HEK293 (cell line): ENCODE data around the gene REEP6.

ENCODE experiments used
- GLI4 ChIP-seq: fragments of 450-650 bp; formaldehyde crosslinking; IDR thresholded peaks from 2 replicates; pipeline ENCODE4 v1.5.1; 2016; ENCODE audit warnings: missing biosample characterization, missing genetic modification characterization
- GLIS2 ChIP-seq: fragments of 450-650 bp; formaldehyde crosslinking; IDR thresholded peaks from 2 replicates; pipeline ENCODE4 v1.5.1; 2016; ENCODE audit warnings: missing biosample characterization, missing genetic modification characterization
- KLF1 ChIP-seq: fragments of 450-650 bp; formaldehyde crosslinking; IDR thresholded peaks from 2 replicates; pipeline ENCODE4 v1.5.1; 2016; ENCODE audit warnings: missing biosample characterization, missing genetic modification characterization
- KLF7 ChIP-seq: fragments of 450-650 bp; formaldehyde crosslinking; IDR thresholded peaks from 2 replicates; pipeline ENCODE4 v1.5.1; 2016; ENCODE audit warnings: missing biosample characterization, missing genetic modification characterization, borderline replicate concordance
- OVOL3 ChIP-seq: fragments of 450-650 bp; formaldehyde crosslinking; IDR thresholded peaks from 2 replicates; pipeline ENCODE4 v1.5.1; 2016; ENCODE audit warnings: missing biosample characterization, missing genetic modification characterization
- TCF7L2 ChIP-seq: IDR thresholded peaks from 2 replicates; pipeline ENCODE4 v1.6.1; 2011; ENCODE audit warnings: low read depth, mild to moderate bottlenecking, inconsistent platforms, low read length, moderate library complexity, borderline replicate concordance
- YY2 ChIP-seq: fragments of 450-650 bp; formaldehyde crosslinking; IDR thresholded peaks from 2 replicates; pipeline ENCODE4 v1.5.1; 2016; ENCODE audit warnings: missing biosample characterization, missing genetic modification characterization
- ZFP3 ChIP-seq: fragments of 450-650 bp; formaldehyde crosslinking; IDR thresholded peaks from 2 replicates; pipeline ENCODE4 v1.5.1; 2016; ENCODE audit warnings: low read depth, missing biosample characterization, missing genetic modification characterization
- ZFP41 ChIP-seq: fragments of 450-650 bp; formaldehyde crosslinking; IDR thresholded peaks from 2 replicates; pipeline ENCODE4 v1.5.1; 2016; ENCODE audit warnings: missing biosample characterization, missing genetic modification characterization, borderline replicate concordance
- ZNF155 ChIP-seq: fragments of 450-650 bp; formaldehyde crosslinking; IDR thresholded peaks from 2 replicates; pipeline ENCODE4 v1.5.1; 2016; ENCODE audit warnings: missing biosample characterization, missing genetic modification characterization
- ZNF157 ChIP-seq: fragments of 450-650 bp; formaldehyde crosslinking; IDR thresholded peaks from 2 replicates; pipeline ENCODE4 v1.5.1; 2016; ENCODE audit warnings: missing biosample characterization, missing genetic modification characterization
- ZNF266 ChIP-seq: fragments of 450-650 bp; formaldehyde crosslinking; IDR thresholded peaks from 2 replicates; pipeline ENCODE4 v1.5.1; 2016; ENCODE audit warnings: missing biosample characterization, missing genetic modification characterization, low read depth
- ZNF37A ChIP-seq: fragments of 450-650 bp; IDR thresholded peaks from 2 replicates; pipeline ENCODE4 v1.5.1; 2018; ENCODE audit warnings: missing biosample characterization, missing genetic modification characterization
- ZNF416 ChIP-seq: fragments of 450-650 bp; formaldehyde crosslinking; IDR thresholded peaks from 2 replicates; pipeline ENCODE4 v1.5.1; 2016; ENCODE audit warnings: missing biosample characterization, missing genetic modification characterization
- ZNF544 ChIP-seq: fragments of 450-650 bp; formaldehyde crosslinking; IDR thresholded peaks from 2 replicates; pipeline ENCODE4 v1.5.0; 2017; ENCODE audit warnings: missing biosample characterization, missing genetic modification characterization
- ZNF571 ChIP-seq: fragments of 450-650 bp; formaldehyde crosslinking; IDR thresholded peaks from 2 replicates; pipeline ENCODE4 v1.5.0; 2017; ENCODE audit warnings: missing biosample characterization, missing genetic modification characterization
- ZNF610 ChIP-seq: fragments of 450-650 bp; formaldehyde crosslinking; IDR thresholded peaks from 2 replicates; pipeline ENCODE4 v1.5.1; 2016; ENCODE audit warnings: missing biosample characterization, missing genetic modification characterization, borderline replicate concordance
- ZNF624 ChIP-seq: fragments of 450-650 bp; formaldehyde crosslinking; IDR thresholded peaks from 2 replicates; pipeline ENCODE4 v1.5.1; 2017; ENCODE audit warnings: missing biosample characterization, missing genetic modification characterization
- ZNF629 ChIP-seq: fragments of 450-650 bp; formaldehyde crosslinking; IDR thresholded peaks from 2 replicates; pipeline ENCODE4 v1.5.1; 2017; ENCODE audit warnings: missing biosample characterization, missing genetic modification characterization
- ZNF658 ChIP-seq: fragments of 450-650 bp; formaldehyde crosslinking; IDR thresholded peaks from 2 replicates; pipeline ENCODE4; 2016; ENCODE audit warnings: missing biosample characterization, missing genetic modification characterization
- ZNF837 ChIP-seq: fragments of 450-650 bp; formaldehyde crosslinking; IDR thresholded peaks from 2 replicates; pipeline ENCODE4 v1.5.1; 2016; ENCODE audit warnings: missing biosample characterization, missing genetic modification characterization
- TF ChIP-seq, protein P1 (sequence below): fragments of 450-650 bp; formaldehyde crosslinking; IDR thresholded peaks from 2 replicates; pipeline ENCODE4 v1.5.1; 2016; ENCODE audit warnings: missing biosample characterization, missing genetic modification characterization, borderline replicate concordance
- TF ChIP-seq, protein P2 (sequence below): fragments of 450-650 bp; formaldehyde crosslinking; IDR thresholded peaks from 2 replicates; pipeline ENCODE4 v1.5.1; 2017; ENCODE audit warnings: missing biosample characterization, missing genetic modification characterization
- TF ChIP-seq, protein P3 (sequence below): fragments of 450-650 bp; formaldehyde crosslinking; IDR thresholded peaks from 2 replicates; pipeline ENCODE4 v1.5.1; 2016; ENCODE audit warnings: missing biosample characterization, missing genetic modification characterization
- TF ChIP-seq, protein P4 (sequence below): fragments of 450-650 bp; formaldehyde crosslinking; IDR thresholded peaks from 2 replicates; pipeline ENCODE4 v1.5.1; 2016; ENCODE audit warnings: missing biosample characterization, missing genetic modification characterization
- TF ChIP-seq, protein P5 (sequence below): fragments of 450-650 bp; formaldehyde crosslinking; IDR thresholded peaks from 2 replicates; pipeline ENCODE4 v1.5.1; 2017; ENCODE audit warnings: missing biosample characterization, missing genetic modification characterization
- TF ChIP-seq, protein P6 (sequence below): fragments of 450-650 bp; formaldehyde crosslinking; IDR thresholded peaks from 2 replicates; pipeline ENCODE4 v1.5.1; 2016; ENCODE audit warnings: missing biosample characterization, missing genetic modification characterization
- TF ChIP-seq, protein P7 (sequence below): fragments of 450-650 bp; formaldehyde crosslinking; IDR thresholded peaks from 2 replicates; pipeline ENCODE4 v1.5.1; 2016; ENCODE audit warnings: missing biosample characterization, missing genetic modification characterization

Gene REEP6

DNA sequence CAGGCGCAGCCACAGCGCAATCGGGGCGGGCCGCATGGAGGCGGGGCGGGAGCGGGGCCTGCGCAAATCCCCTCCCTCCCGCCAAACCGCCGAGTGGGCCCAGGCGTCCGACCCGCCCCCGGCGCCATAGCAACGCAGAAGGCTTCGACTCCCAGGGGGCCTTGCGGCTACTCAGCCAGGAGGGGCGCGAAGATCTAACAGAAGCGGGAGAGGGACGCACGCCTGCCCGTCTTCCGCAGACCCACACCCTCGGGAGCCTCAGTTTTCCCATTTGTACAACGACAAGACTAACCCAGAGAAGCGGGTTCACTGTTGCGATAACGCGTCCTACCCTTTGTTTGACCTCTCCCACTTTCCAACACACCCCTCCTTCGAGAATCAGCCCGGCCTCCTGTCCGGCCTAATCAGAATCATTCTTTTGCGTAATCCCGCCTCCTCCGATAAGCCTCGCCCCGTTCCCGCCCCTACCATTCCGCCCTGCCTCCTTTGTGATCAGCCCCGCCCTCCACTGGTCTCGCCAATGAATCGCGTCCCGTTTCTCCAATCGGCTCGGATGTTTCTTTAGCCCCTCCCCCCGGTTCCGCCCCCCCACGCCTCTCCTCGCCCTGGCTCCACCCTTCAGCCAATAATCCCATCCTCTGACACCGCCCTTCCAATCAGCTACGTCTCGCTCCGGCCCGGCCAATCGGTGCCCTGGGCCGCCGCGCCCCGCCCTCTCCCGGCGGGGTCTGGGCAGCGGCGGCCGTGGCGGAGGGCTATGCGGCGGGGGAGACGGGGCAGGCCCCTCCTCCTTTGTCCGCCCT is 469 bp upstream of the REEP6 start, which contains the start of gene PCSK4 (continued):
- TF ChIP-seq, protein P1, sequence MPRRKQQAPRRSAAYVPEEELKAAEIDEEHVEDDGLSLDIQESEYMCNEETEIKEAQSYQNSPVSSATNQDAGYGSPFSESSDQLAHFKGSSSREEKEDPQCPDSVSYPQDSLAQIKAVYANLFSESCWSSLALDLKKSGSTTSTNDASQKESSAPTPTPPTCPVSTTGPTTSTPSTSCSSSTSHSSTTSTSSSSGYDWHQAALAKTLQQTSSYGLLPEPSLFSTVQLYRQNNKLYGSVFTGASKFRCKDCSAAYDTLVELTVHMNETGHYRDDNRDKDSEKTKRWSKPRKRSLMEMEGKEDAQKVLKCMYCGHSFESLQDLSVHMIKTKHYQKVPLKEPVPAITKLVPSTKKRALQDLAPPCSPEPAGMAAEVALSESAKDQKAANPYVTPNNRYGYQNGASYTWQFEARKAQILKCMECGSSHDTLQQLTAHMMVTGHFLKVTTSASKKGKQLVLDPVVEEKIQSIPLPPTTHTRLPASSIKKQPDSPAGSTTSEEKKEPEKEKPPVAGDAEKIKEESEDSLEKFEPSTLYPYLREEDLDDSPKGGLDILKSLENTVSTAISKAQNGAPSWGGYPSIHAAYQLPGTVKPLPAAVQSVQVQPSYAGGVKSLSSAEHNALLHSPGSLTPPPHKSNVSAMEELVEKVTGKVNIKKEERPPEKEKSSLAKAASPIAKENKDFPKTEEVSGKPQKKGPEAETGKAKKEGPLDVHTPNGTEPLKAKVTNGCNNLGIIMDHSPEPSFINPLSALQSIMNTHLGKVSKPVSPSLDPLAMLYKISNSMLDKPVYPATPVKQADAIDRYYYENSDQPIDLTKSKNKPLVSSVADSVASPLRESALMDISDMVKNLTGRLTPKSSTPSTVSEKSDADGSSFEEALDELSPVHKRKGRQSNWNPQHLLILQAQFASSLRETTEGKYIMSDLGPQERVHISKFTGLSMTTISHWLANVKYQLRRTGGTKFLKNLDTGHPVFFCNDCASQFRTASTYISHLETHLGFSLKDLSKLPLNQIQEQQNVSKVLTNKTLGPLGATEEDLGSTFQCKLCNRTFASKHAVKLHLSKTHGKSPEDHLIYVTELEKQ (tag by site-specific recombination), result no peak
- TF ChIP-seq TCF7L2, result no peak
- TF ChIP-seq, protein P2, sequence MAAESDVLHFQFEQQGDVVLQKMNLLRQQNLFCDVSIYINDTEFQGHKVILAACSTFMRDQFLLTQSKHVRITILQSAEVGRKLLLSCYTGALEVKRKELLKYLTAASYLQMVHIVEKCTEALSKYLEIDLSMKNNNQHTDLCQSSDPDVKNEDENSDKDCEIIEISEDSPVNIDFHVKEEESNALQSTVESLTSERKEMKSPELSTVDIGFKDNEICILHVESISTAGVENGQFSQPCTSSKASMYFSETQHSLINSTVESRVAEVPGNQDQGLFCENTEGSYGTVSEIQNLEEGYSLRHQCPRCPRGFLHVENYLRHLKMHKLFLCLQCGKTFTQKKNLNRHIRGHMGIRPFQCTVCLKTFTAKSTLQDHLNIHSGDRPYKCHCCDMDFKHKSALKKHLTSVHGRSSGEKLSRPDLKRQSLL (tag by site-specific recombination), result no peak
- TF ChIP-seq ZNF610, result 0 out of 2 replicates have a peak, but pooled peaks have one; percentile 43
- TF ChIP-seq, protein P3, sequence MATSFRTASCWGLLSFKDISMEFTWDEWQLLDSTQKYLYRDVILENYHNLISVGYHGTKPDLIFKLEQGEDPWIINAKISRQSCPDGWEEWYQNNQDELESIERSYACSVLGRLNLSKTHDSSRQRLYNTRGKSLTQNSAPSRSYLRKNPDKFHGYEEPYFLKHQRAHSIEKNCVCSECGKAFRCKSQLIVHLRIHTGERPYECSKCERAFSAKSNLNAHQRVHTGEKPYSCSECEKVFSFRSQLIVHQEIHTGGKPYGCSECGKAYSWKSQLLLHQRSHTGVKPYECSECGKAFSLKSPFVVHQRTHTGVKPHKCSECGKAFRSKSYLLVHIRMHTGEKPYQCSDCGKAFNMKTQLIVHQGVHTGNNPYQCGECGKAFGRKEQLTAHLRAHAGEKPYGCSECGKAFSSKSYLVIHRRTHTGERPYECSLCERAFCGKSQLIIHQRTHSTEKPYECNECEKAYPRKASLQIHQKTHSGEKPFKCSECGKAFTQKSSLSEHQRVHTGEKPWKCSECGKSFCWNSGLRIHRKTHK (tag by site-specific recombination), result no peak
- TF ChIP-seq, protein P4, sequence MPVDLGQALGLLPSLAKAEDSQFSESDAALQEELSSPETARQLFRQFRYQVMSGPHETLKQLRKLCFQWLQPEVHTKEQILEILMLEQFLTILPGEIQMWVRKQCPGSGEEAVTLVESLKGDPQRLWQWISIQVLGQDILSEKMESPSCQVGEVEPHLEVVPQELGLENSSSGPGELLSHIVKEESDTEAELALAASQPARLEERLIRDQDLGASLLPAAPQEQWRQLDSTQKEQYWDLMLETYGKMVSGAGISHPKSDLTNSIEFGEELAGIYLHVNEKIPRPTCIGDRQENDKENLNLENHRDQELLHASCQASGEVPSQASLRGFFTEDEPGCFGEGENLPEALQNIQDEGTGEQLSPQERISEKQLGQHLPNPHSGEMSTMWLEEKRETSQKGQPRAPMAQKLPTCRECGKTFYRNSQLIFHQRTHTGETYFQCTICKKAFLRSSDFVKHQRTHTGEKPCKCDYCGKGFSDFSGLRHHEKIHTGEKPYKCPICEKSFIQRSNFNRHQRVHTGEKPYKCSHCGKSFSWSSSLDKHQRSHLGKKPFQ (tag by site-specific recombination), result no peak
- no peak; the same call in 1 of the 2 replicates for TF ChIP-seq KLF7
- no peak for TF ChIP-seq ZFP41 (tag by site-specific recombination)
- no peak for TF ChIP-seq ZFP3 (tag by site-specific recombination)
- TF ChIP-seq, protein P5, sequence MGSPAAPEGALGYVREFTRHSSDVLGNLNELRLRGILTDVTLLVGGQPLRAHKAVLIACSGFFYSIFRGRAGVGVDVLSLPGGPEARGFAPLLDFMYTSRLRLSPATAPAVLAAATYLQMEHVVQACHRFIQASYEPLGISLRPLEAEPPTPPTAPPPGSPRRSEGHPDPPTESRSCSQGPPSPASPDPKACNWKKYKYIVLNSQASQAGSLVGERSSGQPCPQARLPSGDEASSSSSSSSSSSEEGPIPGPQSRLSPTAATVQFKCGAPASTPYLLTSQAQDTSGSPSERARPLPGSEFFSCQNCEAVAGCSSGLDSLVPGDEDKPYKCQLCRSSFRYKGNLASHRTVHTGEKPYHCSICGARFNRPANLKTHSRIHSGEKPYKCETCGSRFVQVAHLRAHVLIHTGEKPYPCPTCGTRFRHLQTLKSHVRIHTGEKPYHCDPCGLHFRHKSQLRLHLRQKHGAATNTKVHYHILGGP (tag by site-specific recombination), result no peak
- no peak for TF ChIP-seq GLI4 (tag by site-specific recombination)
- peak; percentile 70 for TF ChIP-seq ZNF629 (tag by site-specific recombination)
- TF ChIP-seq ZNF658, result no peak
- TF ChIP-seq ZNF155 (tag by site-specific recombination), result no peak
- TF ChIP-seq GLIS2 (tag by site-specific recombination), result peak; percentile 48; the same call in 1 of the 2 replicates
- TF ChIP-seq ZNF266 (tag by site-specific recombination), result no peak
- TF ChIP-seq OVOL3 (tag by site-specific recombination), result no peak
- no peak for TF ChIP-seq ZNF416 (tag by site-specific recombination)
- TF ChIP-seq ZNF37A (tag by site-specific recombination), result no peak
- peak; percentile 78 for TF ChIP-seq KLF1
- TF ChIP-seq YY2 (tag by site-specific recombination), result no peak
- no peak for TF ChIP-seq ZNF544 (tag by site-specific recombination)
- no peak for TF ChIP-seq ZNF157 (tag by site-specific recombination)
- TF ChIP-seq ZNF837 (tag by site-specific recombination), result no peak
- TF ChIP-seq, protein P6, sequence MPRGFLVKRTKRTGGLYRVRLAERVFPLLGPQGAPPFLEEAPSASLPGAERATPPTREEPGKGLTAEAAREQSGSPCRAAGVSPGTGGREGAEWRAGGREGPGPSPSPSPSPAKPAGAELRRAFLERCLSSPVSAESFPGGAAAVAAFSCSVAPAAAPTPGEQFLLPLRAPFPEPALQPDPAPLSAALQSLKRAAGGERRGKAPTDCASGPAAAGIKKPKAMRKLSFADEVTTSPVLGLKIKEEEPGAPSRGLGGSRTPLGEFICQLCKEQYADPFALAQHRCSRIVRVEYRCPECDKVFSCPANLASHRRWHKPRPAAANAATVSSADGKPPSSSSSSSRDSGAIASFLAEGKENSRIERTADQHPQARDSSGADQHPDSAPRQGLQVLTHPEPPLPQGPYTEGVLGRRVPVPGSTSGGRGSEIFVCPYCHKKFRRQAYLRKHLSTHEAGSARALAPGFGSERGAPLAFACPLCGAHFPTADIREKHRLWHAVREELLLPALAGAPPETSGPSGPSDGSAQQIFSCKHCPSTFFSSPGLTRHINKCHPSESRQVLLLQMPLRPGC (tag by site-specific recombination), result 0 out of 2 replicates have a peak, but pooled peaks have one; percentile 23
- TF ChIP-seq ZNF571, result no peak
- TF ChIP-seq, protein P7, sequence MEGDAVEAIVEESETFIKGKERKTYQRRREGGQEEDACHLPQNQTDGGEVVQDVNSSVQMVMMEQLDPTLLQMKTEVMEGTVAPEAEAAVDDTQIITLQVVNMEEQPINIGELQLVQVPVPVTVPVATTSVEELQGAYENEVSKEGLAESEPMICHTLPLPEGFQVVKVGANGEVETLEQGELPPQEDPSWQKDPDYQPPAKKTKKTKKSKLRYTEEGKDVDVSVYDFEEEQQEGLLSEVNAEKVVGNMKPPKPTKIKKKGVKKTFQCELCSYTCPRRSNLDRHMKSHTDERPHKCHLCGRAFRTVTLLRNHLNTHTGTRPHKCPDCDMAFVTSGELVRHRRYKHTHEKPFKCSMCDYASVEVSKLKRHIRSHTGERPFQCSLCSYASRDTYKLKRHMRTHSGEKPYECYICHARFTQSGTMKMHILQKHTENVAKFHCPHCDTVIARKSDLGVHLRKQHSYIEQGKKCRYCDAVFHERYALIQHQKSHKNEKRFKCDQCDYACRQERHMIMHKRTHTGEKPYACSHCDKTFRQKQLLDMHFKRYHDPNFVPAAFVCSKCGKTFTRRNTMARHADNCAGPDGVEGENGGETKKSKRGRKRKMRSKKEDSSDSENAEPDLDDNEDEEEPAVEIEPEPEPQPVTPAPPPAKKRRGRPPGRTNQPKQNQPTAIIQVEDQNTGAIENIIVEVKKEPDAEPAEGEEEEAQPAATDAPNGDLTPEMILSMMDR (tag by site-specific recombination), result no peak
- TF ChIP-seq ZNF624 (tag by site-specific recombination), result no peak
